Gastrocnemius medialis (tissue), 4 donors: ENCODE measurements around the gene RBM17. TPM values are rescaled to one million over a fixed set of nuclear protein-coding genes. Genes with fewer than 3 reads are reported as not detected.
A peak's percentile ranks its signal among the peaks of the same experiment; 100 is the strongest.
"Not testable (repeated sequence)": the region's sequence is repeated elsewhere in the genome, so short reads cannot be mapped to it uniquely, and the experiment has no call there.

ENCODE experiments used
- ATAC-seq, 2 donors: fragments of 150-250 bp; one replicate each; pipeline ENCODE4 v1.9.1; 2016
- DNase-seq, 2 donors: peaks; one replicate each; pipeline ENCODE4 v3.0.0-alpha.2; 2019
- H3K27ac ChIP-seq, 4 donors: fragments of 200-600 bp; sonication (generic); 1 replicate in 1 of 4; 2 replicates in 3 of 4; pipeline ENCODE4 v1.5.1; 2016 to 2018; ENCODE audit warnings: mild to moderate bottlenecking in 2 of 4, moderate library complexity in 1 of 4
- H3K27me3 ChIP-seq, 3 donors: fragments of 200-600 bp; sonication (generic) in 2 of 3; 1 replicate in 1 of 3; 2 replicates in 2 of 3; pipeline versions ENCODE4 v1.5.1 to v1.6.0; 2016 to 2019; ENCODE audit warnings: mild to moderate bottlenecking in 1 of 3, moderate library complexity in 1 of 3
- H3K36me3 ChIP-seq, 2 donors: fragments of 200-600 bp; sonication (generic) in 1 of 2; one replicate each; pipeline ENCODE4 v1.5.1; 2017 to 2018
- H3K4me1 ChIP-seq, 2 donors: fragments of 200-600 bp; sonication (generic) in 1 of 2; one replicate each; pipeline ENCODE4 v1.5.1; 2016 to 2017; ENCODE audit warnings: mild to moderate bottlenecking in 2 of 2
- H3K4me3 ChIP-seq, 4 donors: fragments of 200-600 bp; sonication (generic) in 3 of 4; 1 replicate in 1 of 4; 2 replicates in 3 of 4; pipeline ENCODE4 v1.5.1; 2016 to 2019; ENCODE audit warnings: mild to moderate bottlenecking in 2 of 4
- H3K9me3 ChIP-seq, 3 donors: fragments of 200-600 bp; sonication (generic) in 2 of 3; 1 replicate in 1 of 3; 2 replicates in 2 of 3; pipeline ENCODE4 v1.5.1; 2016 to 2019
- CTCF ChIP-seq, 5 experiments: fragments of 450-650 bp in 3 of 5; fragments of 200-600 bp in 2 of 5; sonication (generic) in 2 of 5; IDR thresholded peaks in 4 of 5; conservative IDR thresholded peaks in 1 of 5; 1 replicate in 4 of 5; 2 replicates in 1 of 5; pipeline ENCODE4 v1.5.1; 2016 to 2019; ENCODE audit warnings: antibody characterized with exemption in 5 of 5, mild to moderate bottlenecking in 3 of 5, moderate library complexity in 3 of 5
- POLR2A ChIP-seq, 2 donors: fragments of 450-650 bp; IDR thresholded peaks; one replicate each; pipeline ENCODE4 v1.6.1; 2017; ENCODE audit warnings: antibody characterized with exemption in 2 of 2, mild to moderate bottlenecking in 2 of 2, moderate library complexity in 2 of 2
- in situ Hi-C, 4 donors: fragments of 200-750 bp; cut with MboI; loops; one replicate each; pipeline versions ENCODE4 v1.15.0 to v1.8.0; 2017; ENCODE audit warnings: low sequenced_read_pairs in 4 of 4
- intact Hi-C: fragments of 100-400 bp; cut with DNase I; formaldehyde crosslinking; loops from one replicate; pipeline ENCODE4 v1.15.1; 2023; ENCODE audit warnings: low total_unique reads
- total RNA-seq, 4 donors: library from RNA; depleted of rRNA; stranded (reverse); fragments of >200 nt; gene quantifications; one replicate each; pipeline versions ENCODE4 v1.1.0 to v1.2.3, GENCODE V29; 2016

The RBM17 gene
- total RNA-seq, 4 donors from 2014 or later = 53.2 to 67.4 (median 60.1) TPM

DNA sequence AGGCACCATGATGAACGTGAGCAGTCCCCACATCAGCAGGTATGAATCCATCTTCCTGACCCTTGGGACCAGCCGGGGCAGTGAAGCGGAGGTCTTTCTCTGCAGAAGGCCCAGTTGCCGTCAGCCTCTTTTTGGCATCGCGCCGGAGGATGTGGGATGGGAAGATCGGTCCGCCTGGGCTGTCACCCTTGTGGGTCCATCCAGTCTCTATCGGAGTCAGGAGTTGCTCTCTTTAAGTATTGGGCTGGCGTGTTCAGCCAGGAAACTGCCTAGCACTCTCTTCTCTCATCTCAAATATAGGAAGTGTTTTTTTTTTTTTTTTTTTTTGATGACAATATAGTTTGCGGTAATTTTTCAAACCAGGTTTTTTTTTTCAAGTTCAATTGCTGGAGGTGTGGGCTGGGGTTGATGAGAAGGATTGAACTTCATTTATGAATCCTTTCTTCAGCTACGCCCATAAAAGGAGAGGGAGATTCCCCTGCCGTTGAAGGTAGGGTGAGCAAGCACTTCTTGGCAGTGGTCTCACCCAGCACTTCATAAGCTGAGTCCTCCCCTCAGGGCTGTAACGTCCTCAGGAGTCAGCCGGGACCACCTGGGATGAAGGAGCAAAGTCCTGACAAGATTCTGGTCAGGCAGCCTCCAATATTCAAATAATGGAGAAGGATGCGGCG, 26.6 kb upstream of the RBM17 start, which contains the start of gene IL2RA:
TSS of gene IL2RA (minus strand) at position 267 of the 671 bp plus-strand sequence. CDS start at position 51, 216 bp downstream.
- no peak within 1 kb of the TSS for H3K4me3 ChIP-seq
- H3K36me3 ChIP-seq = no peaks in the 10 kb centered on the region
- in situ Hi-C loops (no loop called here), intact Hi-C loops (no loop called here)
- no peak for ATAC-seq
- no peak within 1 kb of the TSS for H3K27ac ChIP-seq
- H3K27me3 ChIP-seq = no peaks in the 10 kb centered on the region
- H3K4me1 ChIP-seq = peaks cover 6 to 16% of the 10 kb centered on the region in 2 donors
- no peak for TF ChIP-seq CTCF (IDR thresholded peaks at IDR 0.05 in 4 of 5, conservative IDR thresholded peaks at IDR 0.05 in 1 of 5)
- TF ChIP-seq POLR2A (IDR thresholded peaks at IDR 0.05) = no peak
- no peaks in the 10 kb centered on the region for H3K9me3 ChIP-seq
- DNase-seq = no peak

- TF ChIP-seq CTCF (IDR thresholded peaks at IDR 0.05 in 4 of 5, conservative IDR thresholded peaks at IDR 0.05 in 1 of 5) (no peak), POLR2A (IDR thresholded peaks at IDR 0.05) (no peak)
- no peak overlapping the region for H3K4me3 ChIP-seq
- no peak overlapping the region for H3K27ac ChIP-seq
- peaks cover 0 to 6% of the 10 kb centered on the region in 2 donors for H3K4me1 ChIP-seq
- H3K27me3 ChIP-seq = no peaks in the 10 kb centered on the region
- H3K36me3 ChIP-seq = no peaks in the 10 kb centered on the region
- intact Hi-C loops (no loop called here), in situ Hi-C loops (no loop called here)
- DNase-seq (no peak), ATAC-seq (no peak)
- H3K9me3 ChIP-seq = no peaks in the 10 kb centered on the region
Measured at GRCh38 chr10:6064119-6064518, 24.7 kb upstream of the RBM17 start.

GRCh38 chr10:6064726-6065125, 24.1 kb upstream of the RBM17 start:
- H3K4me3 ChIP-seq, DNase-seq, H3K4me1 ChIP-seq, in situ Hi-C loops, H3K27ac ChIP-seq, intact Hi-C loops, H3K27me3 ChIP-seq, H3K9me3 ChIP-seq, ATAC-seq, H3K36me3 ChIP-seq: not testable (repeated sequence)

DNA sequence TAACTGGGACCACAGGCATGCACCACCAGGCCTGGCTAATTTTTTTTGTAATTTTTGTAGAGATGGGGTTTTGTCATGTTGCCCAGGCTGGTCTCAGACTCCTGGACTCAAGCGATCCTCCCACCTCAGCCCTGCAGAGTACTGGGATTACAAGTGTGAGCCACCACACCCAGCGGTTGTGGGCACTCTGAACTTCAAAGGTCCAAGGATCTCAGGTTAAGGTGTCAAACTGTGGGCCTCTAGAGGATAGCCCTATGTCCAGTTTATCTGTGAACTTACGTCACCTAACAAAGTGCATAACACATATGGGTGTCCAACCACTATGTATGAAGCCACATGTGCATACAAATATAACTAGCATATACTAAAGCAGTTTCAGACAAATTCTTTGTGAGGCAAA, 23.4 kb upstream of the RBM17 start:
- Histone ChIP-seq H3K27ac (peak overlapping the region in 2 of 4 donors; percentile 22 to 64), H3K9me3 (no peaks in the 10 kb centered on the region), H3K36me3 (no peaks in the 10 kb centered on the region), H3K4me3 (no peak overlapping the region), H3K27me3 (no peaks in the 10 kb centered on the region), H3K4me1 (peaks cover 0 to 6% of the 10 kb centered on the region in 2 donors)
- in situ Hi-C loops = no loop called here
- TF ChIP-seq CTCF (IDR thresholded peaks at IDR 0.05 in 4 of 5, conservative IDR thresholded peaks at IDR 0.05 in 1 of 5) = no peak
- no peak for ATAC-seq
- intact Hi-C loops = no loop called here
- no peak for DNase-seq

GRCh38 chr10:6065835-6066234, 23.0 kb upstream of the RBM17 start:
- Histone ChIP-seq H3K36me3 (no peaks in the 10 kb centered on the region), H3K9me3 (no peaks in the 10 kb centered on the region), H3K4me3 (no peak overlapping the region), H3K27me3 (no peaks in the 10 kb centered on the region), H3K4me1 (peaks cover 0 to 6% of the 10 kb centered on the region in 2 donors), H3K27ac (peak overlapping the region in 3 of 4 donors; percentile 37 to 64 (median 61))
- peak; percentile 74 to 76 for ATAC-seq
- TF ChIP-seq CTCF (IDR thresholded peaks at IDR 0.05 in 4 of 5, conservative IDR thresholded peaks at IDR 0.05 in 1 of 5) (no peak), POLR2A (IDR thresholded peaks at IDR 0.05) (no peak)
- in situ Hi-C loops (no loop called here), intact Hi-C loops (no loop called here)
- peak in 1 of 2 donors; percentile 21 for DNase-seq
